ENCODE measurements around the gene EXOC6B. TPM values are rescaled to one million over a fixed set of nuclear protein-coding genes. Genes with fewer than 3 reads are reported as not detected.

EXOC6B gene
- total and polyA plus RNA-seq, 12 donors: 16.3 to 243 (median 144) TPM

- no peak for ATAC-seq
- TF ChIP-seq, protein P1, sequence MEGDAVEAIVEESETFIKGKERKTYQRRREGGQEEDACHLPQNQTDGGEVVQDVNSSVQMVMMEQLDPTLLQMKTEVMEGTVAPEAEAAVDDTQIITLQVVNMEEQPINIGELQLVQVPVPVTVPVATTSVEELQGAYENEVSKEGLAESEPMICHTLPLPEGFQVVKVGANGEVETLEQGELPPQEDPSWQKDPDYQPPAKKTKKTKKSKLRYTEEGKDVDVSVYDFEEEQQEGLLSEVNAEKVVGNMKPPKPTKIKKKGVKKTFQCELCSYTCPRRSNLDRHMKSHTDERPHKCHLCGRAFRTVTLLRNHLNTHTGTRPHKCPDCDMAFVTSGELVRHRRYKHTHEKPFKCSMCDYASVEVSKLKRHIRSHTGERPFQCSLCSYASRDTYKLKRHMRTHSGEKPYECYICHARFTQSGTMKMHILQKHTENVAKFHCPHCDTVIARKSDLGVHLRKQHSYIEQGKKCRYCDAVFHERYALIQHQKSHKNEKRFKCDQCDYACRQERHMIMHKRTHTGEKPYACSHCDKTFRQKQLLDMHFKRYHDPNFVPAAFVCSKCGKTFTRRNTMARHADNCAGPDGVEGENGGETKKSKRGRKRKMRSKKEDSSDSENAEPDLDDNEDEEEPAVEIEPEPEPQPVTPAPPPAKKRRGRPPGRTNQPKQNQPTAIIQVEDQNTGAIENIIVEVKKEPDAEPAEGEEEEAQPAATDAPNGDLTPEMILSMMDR (IDR thresholded peaks at IDR 0.05): no peak
- intact Hi-C loops (cut with DNase I): loop anchor here in 6 of 10 donors (2.0 to 10.0 kb wide), 6 partner anchors 230 to 590 kb away; no protein-coding TSS in a partner anchor
- Histone ChIP-seq H3K4me1 (peaks cover 0 to 6% (median 1%) of the 10 kb centered on the region in 9 donors), H3K27me3 (peaks cover 0 to 67% (median 31%) of the 10 kb centered on the region in 7 donors), H3K9me3 (no peaks in the 10 kb centered on the region), H3K27ac (no peak overlapping the region), H3K36me3 (no peaks in the 10 kb centered on the region), H3K4me3 (no peak overlapping the region)
- no peak for DNase-seq
- WGBS, 2 donors: 86 to 90% methylated on average over 3 of the region's 3 CpGs
These were observed 670.7 kb downstream of the EXOC6B start for GRCh38 chr2:72155151-72155550.

GRCh38 chr2:72154386-72154975, 671.4 kb downstream of the EXOC6B start:
- H3K4me1 ChIP-seq: peaks cover 4 to 12% (median 8%) of the 10 kb centered on the region in 9 donors
- no peaks in the 10 kb centered on the region for H3K9me3 ChIP-seq

GRCh38 chr2:72153924-72154323, 671.9 kb downstream of the EXOC6B start:
- Histone ChIP-seq H3K9me3 (no peaks in the 10 kb centered on the region), H3K27ac (no peak overlapping the region), H3K4me3 (no peak overlapping the region), H3K36me3 (no peaks in the 10 kb centered on the region), H3K4me1 (peaks cover 8 to 17% (median 12%) of the 10 kb centered on the region in 9 donors), H3K27me3 (peaks cover 8 to 80% (median 43%) of the 10 kb centered on the region in 7 donors)
- intact Hi-C loops (cut with DNase I): loop anchor here in 9 of 10 donors (2.0 to 10.0 kb wide), 12 partner anchors 229 to 607 kb away; no protein-coding TSS in a partner anchor
- ATAC-seq: no peak
- no peak for DNase-seq
- TF ChIP-seq, protein P1 (IDR thresholded peaks at IDR 0.05): no peak
- WGBS, 2 donors: 90 to 96% methylated on average over 5 of the region's 5 CpGs

More at GRCh38 chr2:72154386-72154975, 671.4 kb downstream of the EXOC6B start:
- H3K27ac ChIP-seq: no peak overlapping the region
- WGBS, 2 donors: 77 to 83% methylated on average over 16 of the region's 16 CpGs
- H3K36me3 ChIP-seq: no peaks in the 10 kb centered on the region
- DNase-seq (peak in 1 of 2 donors; percentile 2), ATAC-seq (no peak)
- TF ChIP-seq, protein P1 (IDR thresholded peaks at IDR 0.05): no peak
- no peak overlapping the region for H3K4me3 ChIP-seq
- peaks cover 5 to 74% (median 37%) of the 10 kb centered on the region in 7 donors for H3K27me3 ChIP-seq
- intact Hi-C loops (cut with DNase I): loop anchor here in 9 of 10 donors (2.0 to 10.0 kb wide), 12 partner anchors 230 to 607 kb away; no protein-coding TSS in a partner anchor

DNA sequence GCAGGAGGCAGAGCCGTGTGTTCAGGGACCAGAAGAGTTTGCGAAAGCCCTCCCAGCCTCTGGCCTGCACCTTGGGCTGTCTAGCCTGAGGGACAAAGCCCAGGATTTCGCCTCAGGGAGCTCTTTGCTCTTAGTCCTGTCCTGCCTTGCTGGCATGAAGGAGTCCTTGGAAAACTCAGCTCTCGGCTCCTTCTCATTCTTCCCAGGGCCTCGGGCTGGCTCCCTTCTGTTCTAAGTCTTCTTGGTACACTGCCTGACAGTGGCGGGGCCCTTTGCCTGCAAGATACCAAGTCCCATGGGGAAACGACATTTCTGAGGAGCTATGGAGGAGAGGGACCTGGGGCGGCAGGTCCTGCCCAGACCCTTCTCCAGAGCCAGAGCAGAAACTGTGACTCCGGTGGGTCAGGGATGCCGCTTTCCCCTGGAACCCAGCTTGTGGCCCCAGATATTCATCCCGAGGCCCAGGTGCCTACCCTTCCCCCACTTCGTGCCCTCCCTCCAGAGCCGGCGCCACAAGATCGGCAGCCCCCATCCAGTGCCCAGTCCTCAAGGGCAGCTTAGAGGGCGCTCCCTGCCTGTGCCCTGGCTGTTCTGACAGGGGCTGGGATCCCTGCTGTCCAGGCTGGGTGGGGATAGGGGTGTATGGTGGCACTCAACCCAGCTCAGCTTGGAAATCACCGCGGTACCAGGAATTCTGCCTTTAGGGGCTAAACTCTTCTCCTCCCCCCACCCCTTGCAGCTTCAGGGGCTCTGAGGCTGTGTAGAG, 672.6 kb downstream of the EXOC6B start:
- ATAC-seq: no peak
- Histone ChIP-seq H3K4me3 (no peak overlapping the region), H3K27ac (no peak overlapping the region), H3K9me3 (no peaks in the 10 kb centered on the region), H3K27me3 (peaks cover 8 to 83% (median 43%) of the 10 kb centered on the region in 7 donors), H3K36me3 (no peaks in the 10 kb centered on the region), H3K4me1 (peaks cover 8 to 18% (median 13%) of the 10 kb centered on the region in 9 donors)
- peak in 1 of 2 donors; percentile 2 for DNase-seq
- intact Hi-C loops (cut with DNase I): loop anchor here in 9 of 10 donors (5.0 to 10.0 kb wide), 11 partner anchors 231 to 606 kb away; no protein-coding TSS in a partner anchor
- 83 to 85% methylated on average over 18 of the region's 18 CpGs for WGBS, 2 donors
- TF ChIP-seq, protein P1 (IDR thresholded peaks at IDR 0.05): no peak

Measured in heart right ventricle (tissue), 16 donors.